ENCODE measurements around the gene STRN3. TPM values are rescaled to one million over a fixed set of nuclear protein-coding genes. Genes with fewer than 3 reads are reported as not detected.

The STRN3 gene
- total RNA-seq, 1 experiment from 2014 or later: 44.2 TPM

GRCh38 chr14:30874999-30875787 is 151.0 kb downstream of the STRN3 start:
- CTCF ChIA-PET: no interaction called here
- peak; percentile 45 for DNase-seq (ENCODE audit: low spot score)
- H3K27me3 ChIP-seq (replicated peaks; ENCODE audit: insufficient read depth, low read depth, low read length, poor library complexity): no peaks in the 10 kb centered on the region

GRCh38 chr14:30874120-30874998 is 151.8 kb downstream of the STRN3 start, which contains the start of gene COCH:
Gene COCH, plus strand, starts transcription at chr14:30874559. Its CDS starts 380 bp downstream, at chr14:30874939.
- Histone ChIP-seq H3K36me3 (ENCODE audit: insufficient read depth, low read length, poor library complexity, severe bottlenecking) (peaks cover 16% of the 10 kb centered on the region), H3K9me3 (ENCODE audit: low read depth, low read length, poor library complexity, severe bottlenecking) (no peaks in the 10 kb centered on the region), H3K27me3 (replicated peaks; ENCODE audit: insufficient read depth, low read depth, low read length, poor library complexity) (no peaks in the 10 kb centered on the region), H3K4me1 (ENCODE audit: insufficient read depth, low read length, poor library complexity, severe bottlenecking) (peaks cover 10% of the 10 kb centered on the region), H3K4me3 (ENCODE audit: low read depth, low read length, poor library complexity, severe bottlenecking) (peak within 1 kb of the TSS; percentile 79), H3K27ac (ENCODE audit: low read depth, low read length, poor library complexity, severe bottlenecking) (peak within 1 kb of the TSS; percentile 81)
- CTCF ChIA-PET: interaction anchor here (0.5 kb wide), 1 partner anchor 440 kb away, joined by 5 read pairs; no protein-coding TSS in a partner anchor
- TF ChIP-seq, protein P1, sequence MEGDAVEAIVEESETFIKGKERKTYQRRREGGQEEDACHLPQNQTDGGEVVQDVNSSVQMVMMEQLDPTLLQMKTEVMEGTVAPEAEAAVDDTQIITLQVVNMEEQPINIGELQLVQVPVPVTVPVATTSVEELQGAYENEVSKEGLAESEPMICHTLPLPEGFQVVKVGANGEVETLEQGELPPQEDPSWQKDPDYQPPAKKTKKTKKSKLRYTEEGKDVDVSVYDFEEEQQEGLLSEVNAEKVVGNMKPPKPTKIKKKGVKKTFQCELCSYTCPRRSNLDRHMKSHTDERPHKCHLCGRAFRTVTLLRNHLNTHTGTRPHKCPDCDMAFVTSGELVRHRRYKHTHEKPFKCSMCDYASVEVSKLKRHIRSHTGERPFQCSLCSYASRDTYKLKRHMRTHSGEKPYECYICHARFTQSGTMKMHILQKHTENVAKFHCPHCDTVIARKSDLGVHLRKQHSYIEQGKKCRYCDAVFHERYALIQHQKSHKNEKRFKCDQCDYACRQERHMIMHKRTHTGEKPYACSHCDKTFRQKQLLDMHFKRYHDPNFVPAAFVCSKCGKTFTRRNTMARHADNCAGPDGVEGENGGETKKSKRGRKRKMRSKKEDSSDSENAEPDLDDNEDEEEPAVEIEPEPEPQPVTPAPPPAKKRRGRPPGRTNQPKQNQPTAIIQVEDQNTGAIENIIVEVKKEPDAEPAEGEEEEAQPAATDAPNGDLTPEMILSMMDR (conservative IDR thresholded peaks at IDR 0.05; ENCODE audit: low read depth, low read length): no peak
- no peak for TF ChIP-seq EZH2 (IDR thresholded peaks at IDR 0.05; ENCODE audit: borderline replicate concordance, low read depth, low read length, poor library complexity, severe bottlenecking)
- DNase-seq (ENCODE audit: low spot score): peak; percentile 79
- intact Hi-C loops (cut with micrococcal nuclease; ENCODE audit: unreplicated experiment): no loop called here
- no TSS peak for BruUV-seq (replicated peaks)
- POLR2A ChIA-PET (ENCODE audit: low non-redundant PET): no interaction called here

More at GRCh38 chr14:30874999-30875787, 151.0 kb downstream of the STRN3 start:
- no peak for TF ChIP-seq EZH2 (IDR thresholded peaks at IDR 0.05; ENCODE audit: borderline replicate concordance, low read depth, low read length, poor library complexity, severe bottlenecking)
- TF ChIP-seq, protein P1 (conservative IDR thresholded peaks at IDR 0.05; ENCODE audit: low read depth, low read length): no peak
- Histone ChIP-seq H3K36me3 (ENCODE audit: insufficient read depth, low read length, poor library complexity, severe bottlenecking) (peaks cover 25% of the 10 kb centered on the region), H3K9me3 (ENCODE audit: low read depth, low read length, poor library complexity, severe bottlenecking) (no peaks in the 10 kb centered on the region), H3K4me1 (ENCODE audit: insufficient read depth, low read length, poor library complexity, severe bottlenecking) (peaks cover 10% of the 10 kb centered on the region), H3K4me3 (ENCODE audit: low read depth, low read length, poor library complexity, severe bottlenecking) (peak overlapping the region; percentile 79), H3K27ac (ENCODE audit: low read depth, low read length, poor library complexity, severe bottlenecking) (peak overlapping the region; percentile 81)
- intact Hi-C loops (cut with micrococcal nuclease; ENCODE audit: unreplicated experiment): no loop called here
- POLR2A ChIA-PET (ENCODE audit: low non-redundant PET): no interaction called here
- no TSS peak for BruUV-seq (replicated peaks)

DNA sequence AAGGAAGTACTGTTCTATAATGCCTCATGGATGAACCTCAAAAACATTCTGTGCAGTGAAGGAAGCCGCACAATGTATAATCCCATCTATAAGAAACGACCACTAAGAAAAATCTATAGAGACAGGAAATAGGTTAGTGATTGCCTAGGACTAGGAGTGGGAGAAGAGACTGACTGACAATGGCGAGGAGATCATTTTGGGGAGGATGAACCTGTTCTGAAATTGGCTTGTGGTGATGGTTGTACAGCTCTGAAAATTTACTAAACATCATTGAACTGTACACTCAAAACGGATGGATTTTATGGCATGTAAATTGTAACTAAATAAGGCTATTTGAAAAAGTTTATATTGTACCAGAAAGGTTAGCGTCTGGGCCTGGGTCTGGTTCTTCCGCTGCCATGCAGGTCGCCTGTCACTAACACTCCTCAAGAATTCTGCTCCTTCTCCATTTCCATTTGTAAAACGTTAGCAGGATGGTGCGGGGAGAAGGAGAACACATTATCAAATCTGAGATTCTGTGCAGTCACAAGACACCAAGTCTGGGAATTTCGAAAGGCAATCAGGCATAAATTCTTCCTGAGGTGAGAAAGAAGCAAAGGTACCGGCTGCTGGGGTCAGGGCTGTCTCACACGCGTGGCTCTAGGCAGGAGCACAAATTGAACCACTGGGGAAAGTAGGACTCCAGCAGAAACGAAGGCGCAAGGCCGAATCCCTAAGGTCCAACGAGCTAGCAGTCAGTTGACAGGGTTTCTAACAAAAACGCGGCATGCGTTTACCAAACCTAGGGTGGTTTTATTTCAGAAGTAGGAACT is 152.7 kb downstream of the STRN3 start:
- no peaks in the 10 kb centered on the region for H3K27me3 ChIP-seq (replicated peaks; ENCODE audit: insufficient read depth, low read depth, low read length, poor library complexity)
- H3K27ac ChIP-seq (ENCODE audit: low read depth, low read length, poor library complexity, severe bottlenecking): peak overlapping the region; percentile 81
- H3K9me3 ChIP-seq (ENCODE audit: low read depth, low read length, poor library complexity, severe bottlenecking): no peaks in the 10 kb centered on the region
- DNase-seq (ENCODE audit: low spot score): peak; percentile 4
- CTCF ChIA-PET: no interaction called here
- peak overlapping the region; percentile 79 for H3K4me3 ChIP-seq (ENCODE audit: low read depth, low read length, poor library complexity, severe bottlenecking)
- BruUV-seq (replicated peaks): no TSS peak
- no peak for TF ChIP-seq EZH2 (IDR thresholded peaks at IDR 0.05; ENCODE audit: borderline replicate concordance, low read depth, low read length, poor library complexity, severe bottlenecking)
- TF ChIP-seq, protein P1 (conservative IDR thresholded peaks at IDR 0.05; ENCODE audit: low read depth, low read length): no peak
- POLR2A ChIA-PET (ENCODE audit: low non-redundant PET): no interaction called here
- intact Hi-C loops (cut with micrococcal nuclease; ENCODE audit: unreplicated experiment): no loop called here
- peaks cover 8% of the 10 kb centered on the region for H3K36me3 ChIP-seq (ENCODE audit: insufficient read depth, low read length, poor library complexity, severe bottlenecking)
- peaks cover 10% of the 10 kb centered on the region for H3K4me1 ChIP-seq (ENCODE audit: insufficient read depth, low read length, poor library complexity, severe bottlenecking)
